Loucy (cell line): Measurements from ENCODE around the gene LSR.

Experiments
- EZH2phosphoT487 ChIP-seq: fragments of 200-600 bp; IDR thresholded peaks from 2 replicates; pipeline ENCODE4 v1.6.1; 2018; ENCODE audit warnings: antibody characterized with exemption, mild to moderate bottlenecking, moderate library complexity, borderline replicate concordance
- TF ChIP-seq, protein P1 (sequence below): fragments of 200-600 bp; sonication (generic); conservative IDR thresholded peaks from 2 replicates; pipeline ENCODE4 v1.5.1; 2014; ENCODE audit warnings: mild to moderate bottlenecking, antibody characterized with exemption, low read length

GRCh38 chr19:35305181-35305580 is 56.4 kb downstream of the LSR start:
- TF ChIP-seq, protein P1, sequence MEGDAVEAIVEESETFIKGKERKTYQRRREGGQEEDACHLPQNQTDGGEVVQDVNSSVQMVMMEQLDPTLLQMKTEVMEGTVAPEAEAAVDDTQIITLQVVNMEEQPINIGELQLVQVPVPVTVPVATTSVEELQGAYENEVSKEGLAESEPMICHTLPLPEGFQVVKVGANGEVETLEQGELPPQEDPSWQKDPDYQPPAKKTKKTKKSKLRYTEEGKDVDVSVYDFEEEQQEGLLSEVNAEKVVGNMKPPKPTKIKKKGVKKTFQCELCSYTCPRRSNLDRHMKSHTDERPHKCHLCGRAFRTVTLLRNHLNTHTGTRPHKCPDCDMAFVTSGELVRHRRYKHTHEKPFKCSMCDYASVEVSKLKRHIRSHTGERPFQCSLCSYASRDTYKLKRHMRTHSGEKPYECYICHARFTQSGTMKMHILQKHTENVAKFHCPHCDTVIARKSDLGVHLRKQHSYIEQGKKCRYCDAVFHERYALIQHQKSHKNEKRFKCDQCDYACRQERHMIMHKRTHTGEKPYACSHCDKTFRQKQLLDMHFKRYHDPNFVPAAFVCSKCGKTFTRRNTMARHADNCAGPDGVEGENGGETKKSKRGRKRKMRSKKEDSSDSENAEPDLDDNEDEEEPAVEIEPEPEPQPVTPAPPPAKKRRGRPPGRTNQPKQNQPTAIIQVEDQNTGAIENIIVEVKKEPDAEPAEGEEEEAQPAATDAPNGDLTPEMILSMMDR: no peak
- TF ChIP-seq EZH2phosphoT487: no peak
